GM12865 (cell line): ENCODE measurements around the gene CREB3L4.

Source experiments
- DNase-seq: peaks from one replicate; pipeline ENCODE4 v3.0.0; 2010; ENCODE audit warnings: low read depth
- H3K4me3 ChIP-seq: 2 replicates; pipeline ENCODE4 v1.5.1; 2011; ENCODE audit warnings: mild to moderate bottlenecking, low read depth, low read length, control low read depth
- CTCF ChIP-seq: IDR thresholded peaks from 2 replicates; pipeline ENCODE4 v1.5.1; 2011; ENCODE audit warnings: low read length, control low read depth, low read depth, inconsistent platforms; ENCODE audit not compliant: insufficient read depth; ENCODE audit errors: missing control alignments

Gene CREB3L4

GRCh38 chr1:154019940-154020339 lies 52.2 kb downstream of the CREB3L4 start:
- DNase-seq = no peak
- TF ChIP-seq CTCF = no peak
- no peak overlapping the region for H3K4me3 ChIP-seq
